CD4-positive, CD25-positive, alpha-beta regulatory T cell (primary cell): ENCODE results near the gene EXT2. TPM values are rescaled to one million over a fixed set of nuclear protein-coding genes. Genes with fewer than 3 reads are reported as not detected.

ENCODE experiments used
- ATAC-seq, 2 donors: fragments of 150-1000 bp; cut with Tn5 transposase; one replicate each; pipeline ENCODE4 v1.10.0; 2021; ENCODE audit warnings: low read depth in 2 of 2, moderate number of reproducible peaks in 2 of 2, moderate library complexity in 1 of 2
- DNase-seq, 3 donors: peaks; one replicate each; pipeline versions ENCODE4 v3.0.0 to v3.0.0-alpha.2; 2012 to 2022; ENCODE audit warnings: mixed read lengths in 1 of 3
- H3K27ac ChIP-seq: one replicate; pipeline ENCODE4 v1.7.0; 2013; ENCODE audit warnings: mild to moderate bottlenecking, low read length; ENCODE audit not compliant: insufficient read depth, poor library complexity, severe bottlenecking
- H3K27me3 ChIP-seq: one replicate; pipeline ENCODE4 v1.7.0; 2013; ENCODE audit warnings: low read length; ENCODE audit not compliant: control insufficient read depth, insufficient read depth
- H3K36me3 ChIP-seq: one replicate; pipeline ENCODE4 v1.7.0; 2013; ENCODE audit warnings: mild to moderate bottlenecking, low read length, moderate library complexity; ENCODE audit not compliant: control insufficient read depth, insufficient read depth
- H3K4me1 ChIP-seq: 2 replicates; pipeline ENCODE4 v1.7.0; 2013; ENCODE audit warnings: mild to moderate bottlenecking, low read length; ENCODE audit not compliant: insufficient read depth, control insufficient read depth, poor library complexity, severe bottlenecking
- H3K4me3 ChIP-seq: one replicate; pipeline ENCODE4 v1.7.0; 2013; ENCODE audit warnings: low read depth, mild to moderate bottlenecking, low read length, moderate library complexity
- H3K9me3 ChIP-seq, 2 experiments: 1 replicate in 1 of 2; 2 replicates in 1 of 2; pipeline ENCODE4 v1.7.0; 2013; ENCODE audit warnings: low read length in 2 of 2, mild to moderate bottlenecking in 1 of 2, moderate library complexity in 1 of 2; ENCODE audit not compliant: control insufficient read depth in 2 of 2
- H3K27ac Mint-ChIP-seq, 3 donors: one replicate each; pipeline ENCODE4 v1.8.0; 2020 to 2022; ENCODE audit warnings: mild to moderate bottlenecking in 3 of 3, mixed read lengths in 3 of 3, moderate library complexity in 2 of 3
- H3K27me3 Mint-ChIP-seq: one replicate; pipeline ENCODE4 v1.8.0; 2022; ENCODE audit warnings: mild to moderate bottlenecking, mixed read lengths
- H3K36me3 Mint-ChIP-seq: one replicate; pipeline ENCODE4 v1.8.0; 2020; ENCODE audit warnings: mixed read lengths
- H3K4me1 Mint-ChIP-seq, 4 donors: one replicate each; pipeline ENCODE4 v1.8.0; 2020 to 2022; ENCODE audit warnings: mixed read lengths in 4 of 4, mild to moderate bottlenecking in 1 of 4
- H3K4me3 Mint-ChIP-seq, 4 donors: one replicate each; pipeline ENCODE4 v1.8.0; 2020 to 2022; ENCODE audit warnings: mild to moderate bottlenecking in 4 of 4, mixed read lengths in 4 of 4, moderate library complexity in 3 of 4
- H3K9me3 Mint-ChIP-seq, 7 donors: one replicate each; pipeline ENCODE4 v1.8.0; 2020 to 2022; ENCODE audit warnings: mixed read lengths in 7 of 7, mild to moderate bottlenecking in 3 of 7, moderate library complexity in 2 of 7
- polyA plus RNA-seq, 4 donors: library from polyadenylated mRNA; unstranded; fragments of 300-500 nt; fragmentation: Illumina TruSeq; gene quantifications; one replicate each; pipeline ENCODE4 v1.2.3, GENCODE V29; 2021
- total RNA-seq: library from RNA; stranded (reverse); gene quantifications from one replicate; pipeline ENCODE4 v1.2.3, GENCODE V29; 2022

Gene EXT2
- total and polyA plus RNA-seq, 5 donors from 2014 or later, result 25.6 to 42.6 (median 41.4) TPM

DNA sequence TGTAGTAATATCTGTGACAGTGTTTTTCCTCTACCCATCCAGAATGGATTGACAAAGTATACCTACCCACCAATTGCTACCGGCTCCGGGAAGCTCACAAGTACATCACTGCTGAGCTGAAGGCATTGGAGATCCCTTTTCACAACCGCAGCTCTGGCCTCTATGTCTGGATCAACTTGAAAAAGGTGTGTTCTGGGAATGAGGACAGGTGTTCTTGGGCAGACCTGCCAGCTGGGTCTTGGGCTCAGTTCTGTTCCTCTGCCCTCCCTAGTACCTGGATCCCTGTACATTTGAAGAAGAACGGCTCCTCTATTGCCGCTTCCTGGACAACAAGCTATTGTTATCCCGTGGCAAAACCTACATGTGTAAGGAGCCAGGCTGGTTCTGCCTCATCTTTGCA lies 37.2 kb upstream of the EXT2 start:
- no peak overlapping the region for H3K4me3 ChIP-seq
- H3K4me1 ChIP-seq, result no peaks in the 10 kb centered on the region
- no peaks in the 10 kb centered on the region for H3K9me3 ChIP-seq
- H3K27me3 ChIP-seq, result no peaks in the 10 kb centered on the region
- H3K36me3 ChIP-seq, result no peaks in the 10 kb centered on the region
- no peak overlapping the region for H3K4me3 Mint-ChIP-seq
- H3K27ac ChIP-seq, result no peak overlapping the region
- H3K27ac Mint-ChIP-seq, result no peak overlapping the region
- peaks cover 4% of the 10 kb centered on the region for H3K27me3 Mint-ChIP-seq
- H3K9me3 Mint-ChIP-seq, result peaks cover 0 to 3% (median 0%) of the 10 kb centered on the region in 7 donors
- ATAC-seq (no peak), DNase-seq (no peak)
- H3K4me1 Mint-ChIP-seq, result no peaks in the 10 kb centered on the region
- H3K36me3 Mint-ChIP-seq, result no peaks in the 10 kb centered on the region

DNA sequence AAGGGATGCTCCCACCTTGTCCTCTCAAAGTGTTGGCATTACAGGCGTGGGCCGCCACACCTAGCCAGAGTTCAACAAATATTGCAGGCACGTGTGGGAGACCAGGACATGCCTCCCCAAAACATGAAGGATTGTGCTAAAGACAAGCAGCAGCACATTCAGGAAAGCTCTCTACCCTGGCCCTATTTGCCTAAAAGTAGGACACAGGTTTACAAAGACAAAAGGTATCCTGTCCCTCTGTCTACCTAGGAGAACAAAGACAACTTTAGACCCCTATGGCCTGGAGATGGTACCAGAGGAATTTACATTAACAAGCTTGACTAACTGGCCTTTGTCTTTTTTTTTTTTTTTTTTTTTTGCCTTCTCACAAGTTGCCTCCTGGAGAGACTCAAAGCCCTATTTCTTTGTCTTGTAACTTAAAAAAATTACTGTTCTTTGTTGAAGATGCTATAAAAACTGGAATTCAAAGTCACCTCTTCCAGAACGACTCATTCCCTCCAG lies 30.3 kb upstream of the EXT2 start:
- H3K4me3 Mint-ChIP-seq, result peak overlapping the region; percentile 91 to 97 (median 94)
- no peaks in the 10 kb centered on the region for H3K27me3 Mint-ChIP-seq
- no peaks in the 10 kb centered on the region for H3K36me3 ChIP-seq
- peak overlapping the region; percentile 91 to 97 (median 96) for H3K27ac Mint-ChIP-seq
- peak overlapping the region; percentile 80 for H3K4me3 ChIP-seq
- H3K27me3 ChIP-seq, result no peaks in the 10 kb centered on the region
- DNase-seq, result peak in 1 of 3 donors; percentile 9
- no peaks in the 10 kb centered on the region for H3K36me3 Mint-ChIP-seq
- H3K9me3 Mint-ChIP-seq, result no peaks in the 10 kb centered on the region
- peaks cover 17% of the 10 kb centered on the region for H3K4me1 ChIP-seq
- H3K4me1 Mint-ChIP-seq, result peaks cover 11 to 44% (median 23%) of the 10 kb centered on the region in 4 donors
- ATAC-seq, result no peak
- H3K27ac ChIP-seq, result peak overlapping the region; percentile 73
- H3K9me3 ChIP-seq, result no peaks in the 10 kb centered on the region

DNA sequence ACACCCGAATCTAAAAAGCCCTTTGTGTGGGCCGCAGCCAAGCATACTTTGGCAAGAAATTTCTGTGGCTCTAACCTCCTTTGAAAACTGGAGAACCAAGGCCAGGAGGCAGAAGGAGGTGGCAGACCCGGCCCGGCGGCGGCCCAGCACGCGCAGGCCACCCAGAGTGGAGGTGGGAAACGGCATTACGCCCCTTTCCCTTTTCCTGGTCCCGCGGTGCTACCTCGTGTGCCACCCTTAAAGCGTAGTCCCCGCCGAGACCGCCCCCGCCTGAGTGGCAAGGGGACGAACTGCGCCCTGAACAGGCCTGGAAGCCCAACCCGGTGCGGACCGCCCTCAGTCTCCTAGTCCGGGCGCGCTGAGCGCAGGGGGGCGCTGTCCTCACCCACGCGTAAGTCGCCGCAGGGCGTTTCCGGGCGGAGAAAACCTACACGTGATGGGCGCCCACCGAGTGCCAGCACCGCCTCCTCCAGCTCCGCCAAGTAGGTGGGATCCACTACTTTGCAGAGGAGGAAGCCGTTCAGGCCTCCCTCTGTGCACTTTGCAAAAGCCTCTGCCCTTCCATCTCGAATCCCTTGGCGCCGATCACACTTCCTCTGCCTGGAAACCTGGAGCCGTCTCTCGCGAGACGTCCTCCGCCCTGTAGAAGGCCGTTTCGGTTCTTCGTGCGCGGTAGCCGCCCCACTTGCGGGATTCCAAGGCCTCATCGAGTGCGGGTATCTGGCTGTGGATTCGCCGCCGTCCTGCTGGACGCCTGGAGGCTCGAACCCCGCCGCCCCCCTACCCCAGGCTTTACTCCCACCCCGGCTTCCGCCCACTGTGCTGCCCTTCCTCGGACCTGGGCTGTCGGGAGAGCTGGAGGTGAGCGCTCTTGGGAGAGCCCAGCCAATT lies 29.4 kb upstream of the EXT2 start, which contains the start of gene ACCS:
TSS of gene ACCS (plus strand) at position 430 of the 891 bp plus-strand sequence. CDS start 1,358 bp downstream, outside the sequence.
- H3K36me3 ChIP-seq, result peaks cover under 1% of the 10 kb centered on the region
- peak; percentile 95 to 97 for ATAC-seq
- Mint-ChIP-seq H3K36me3 (no peaks in the 10 kb centered on the region), H3K4me1 (peaks cover 11 to 51% (median 23%) of the 10 kb centered on the region in 4 donors), H3K4me3 (peak within 1 kb of the TSS; percentile 91 to 97 (median 94)), H3K9me3 (no peaks in the 10 kb centered on the region), H3K27me3 (no peaks in the 10 kb centered on the region), H3K27ac (peak within 1 kb of the TSS; percentile 91 to 97 (median 96))
- H3K9me3 ChIP-seq, result no peaks in the 10 kb centered on the region
- no peaks in the 10 kb centered on the region for H3K27me3 ChIP-seq
- H3K4me3 ChIP-seq, result peak within 1 kb of the TSS; percentile 86
- peaks cover 17% of the 10 kb centered on the region for H3K4me1 ChIP-seq
- peak; percentile 80 to 97 (median 92) for DNase-seq
- peak within 1 kb of the TSS; percentile 73 for H3K27ac ChIP-seq

DNA sequence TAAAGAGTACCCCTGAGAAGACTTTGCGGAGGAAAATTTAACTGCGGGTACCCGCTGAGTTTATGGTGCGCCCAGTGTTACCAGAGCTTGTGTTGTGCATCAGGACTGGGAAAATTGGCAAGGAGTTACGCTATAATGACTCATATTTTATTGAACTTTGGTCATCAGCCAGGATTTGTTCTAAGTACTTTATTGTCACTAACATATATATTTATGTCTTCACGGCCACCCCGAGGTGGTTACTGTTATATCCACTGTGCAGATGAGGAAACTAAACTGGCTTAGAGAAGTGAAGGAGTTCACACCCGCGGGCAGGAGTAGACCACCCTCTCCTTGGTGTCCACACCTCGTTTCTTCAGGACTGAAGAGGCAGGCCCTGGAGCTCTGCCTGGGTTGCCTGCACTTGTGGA lies 28.7 kb upstream of the EXT2 start:
- H3K27me3 ChIP-seq, result no peaks in the 10 kb centered on the region
- ATAC-seq (no peak), DNase-seq (peak in 1 of 3 donors; percentile 9)
- peak overlapping the region; percentile 91 to 97 (median 96) for H3K27ac Mint-ChIP-seq
- no peaks in the 10 kb centered on the region for H3K9me3 Mint-ChIP-seq
- peaks cover 2% of the 10 kb centered on the region for H3K36me3 ChIP-seq
- no peaks in the 10 kb centered on the region for H3K9me3 ChIP-seq
- peak overlapping the region; percentile 86 for H3K4me3 ChIP-seq
- H3K27ac ChIP-seq, result peak overlapping the region; percentile 73
- H3K36me3 Mint-ChIP-seq, result peaks cover 6% of the 10 kb centered on the region
- H3K4me1 Mint-ChIP-seq, result peaks cover 11 to 51% (median 25%) of the 10 kb centered on the region in 4 donors
- H3K27me3 Mint-ChIP-seq, result no peaks in the 10 kb centered on the region
- H3K4me1 ChIP-seq, result peaks cover 17% of the 10 kb centered on the region
- peak overlapping the region; percentile 91 to 97 (median 94) for H3K4me3 Mint-ChIP-seq

DNA sequence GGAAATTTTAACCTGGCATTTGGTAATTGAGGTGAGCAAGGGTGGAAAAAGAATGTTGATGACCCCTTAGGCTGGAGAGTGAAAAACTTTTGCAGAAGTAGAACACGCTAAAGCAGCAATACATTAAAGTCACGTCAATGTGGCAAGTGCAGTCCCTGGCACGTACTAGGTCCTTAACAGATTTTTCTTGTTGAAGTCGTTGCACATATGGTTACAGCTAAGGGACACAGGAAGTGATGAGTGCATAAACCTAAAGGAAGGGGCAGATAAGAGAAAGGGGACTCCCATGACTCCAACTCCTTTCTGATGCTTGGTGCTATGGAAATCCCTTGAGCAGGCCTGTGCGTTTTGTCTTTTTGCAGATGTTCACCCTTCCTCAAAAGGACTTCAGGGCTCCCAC lies 28.2 kb upstream of the EXT2 start:
- Histone ChIP-seq H3K27me3 (no peaks in the 10 kb centered on the region), H3K36me3 (peaks cover 2% of the 10 kb centered on the region), H3K27ac (peak overlapping the region; percentile 73), H3K9me3 (no peaks in the 10 kb centered on the region), H3K4me1 (peaks cover 17% of the 10 kb centered on the region), H3K4me3 (peak overlapping the region; percentile 86)
- ATAC-seq (no peak), DNase-seq (peak in 1 of 3 donors; percentile 20)
- H3K4me1 Mint-ChIP-seq, result peaks cover 11 to 51% (median 25%) of the 10 kb centered on the region in 4 donors
- peak overlapping the region; percentile 35 to 97 (median 96) for H3K27ac Mint-ChIP-seq
- H3K36me3 Mint-ChIP-seq, result peaks cover 6% of the 10 kb centered on the region
- H3K9me3 Mint-ChIP-seq, result no peaks in the 10 kb centered on the region
- no peaks in the 10 kb centered on the region for H3K27me3 Mint-ChIP-seq
- H3K4me3 Mint-ChIP-seq, result peak overlapping the region; percentile 59 to 95 (median 92)

DNA sequence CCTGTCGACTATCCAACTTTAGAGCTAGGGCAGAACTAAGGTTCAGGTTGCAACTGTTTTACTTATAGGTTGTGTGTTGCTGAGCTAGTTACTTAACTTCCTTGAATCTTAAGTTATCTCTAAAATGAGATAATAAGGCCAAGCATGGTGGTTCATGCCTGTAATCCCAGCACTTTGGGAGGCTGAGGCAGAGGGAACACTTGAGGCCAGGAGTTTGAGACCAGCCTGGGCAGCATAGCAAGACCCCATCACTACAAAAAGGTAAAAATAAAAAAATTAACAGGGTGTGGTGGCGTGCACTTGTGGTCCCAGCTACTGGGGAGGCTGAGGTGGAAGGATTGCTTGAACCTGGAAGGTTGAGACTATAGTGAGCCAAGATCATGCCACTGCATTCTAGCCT lies 27.3 kb upstream of the EXT2 start:
- Histone ChIP-seq H3K4me3 (no peak overlapping the region), H3K36me3 (peaks cover 2% of the 10 kb centered on the region), H3K4me1 (peaks cover 17% of the 10 kb centered on the region), H3K9me3 (no peaks in the 10 kb centered on the region), H3K27me3 (no peaks in the 10 kb centered on the region), H3K27ac (no peak overlapping the region)
- Mint-ChIP-seq H3K27me3 (no peaks in the 10 kb centered on the region), H3K4me1 (peaks cover 11 to 51% (median 25%) of the 10 kb centered on the region in 4 donors), H3K4me3 (peak overlapping the region in 2 of 4 donors; percentile 75 to 91), H3K27ac (peak overlapping the region in 2 of 3 donors; percentile 65 to 68), H3K9me3 (no peaks in the 10 kb centered on the region), H3K36me3 (peaks cover 6% of the 10 kb centered on the region)
- ATAC-seq, result no peak
- DNase-seq, result no peak

DNA sequence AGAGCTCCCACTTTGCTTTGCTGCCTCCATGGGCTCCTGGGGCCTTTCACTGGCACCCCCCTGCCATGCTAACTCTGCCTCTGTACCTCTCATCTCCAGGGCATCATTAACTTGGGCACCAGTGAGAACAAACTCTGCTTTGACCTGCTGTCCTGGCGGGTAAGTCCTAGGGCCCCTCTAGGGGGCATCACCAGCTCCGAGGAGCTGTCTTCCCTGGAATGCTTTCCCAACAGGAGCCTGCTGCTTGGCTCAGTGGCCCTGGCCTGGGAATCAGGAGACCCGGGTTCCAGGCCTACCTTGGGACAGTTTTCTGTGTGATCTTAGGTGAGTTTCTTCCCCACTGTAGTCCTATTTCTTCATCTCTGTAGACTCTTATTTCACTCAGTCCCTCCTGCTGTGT lies 24.3 kb upstream of the EXT2 start:
- no peaks in the 10 kb centered on the region for H3K27me3 ChIP-seq
- DNase-seq, result no peak
- Mint-ChIP-seq H3K36me3 (peaks cover 14% of the 10 kb centered on the region), H3K27ac (peak overlapping the region in 1 of 3 donors; percentile 2), H3K9me3 (no peaks in the 10 kb centered on the region), H3K27me3 (no peaks in the 10 kb centered on the region), H3K4me1 (peaks cover 8 to 38% (median 16%) of the 10 kb centered on the region in 4 donors), H3K4me3 (no peak overlapping the region)
- H3K9me3 ChIP-seq, result no peaks in the 10 kb centered on the region
- peaks cover 9% of the 10 kb centered on the region for H3K4me1 ChIP-seq
- no peak overlapping the region for H3K27ac ChIP-seq
- ATAC-seq, result no peak
- H3K36me3 ChIP-seq, result peaks cover 14% of the 10 kb centered on the region
- no peak overlapping the region for H3K4me3 ChIP-seq
